ENCODE measurements around the gene AFTPH.

- no peak for TF ChIP-seq ZFX (IDR thresholded peaks at IDR 0.05)
- no peak for TF ChIP-seq CTCF (conservative IDR thresholded peaks at IDR 0.05)
These were observed 25.7 kb upstream of the AFTPH start for GRCh38 chr2:64498438-64498837.

Data from C4-2B (cell line).